Measurements from ENCODE around the gene SPOCK3. TPM values are rescaled to one million over a fixed set of nuclear protein-coding genes. Genes with fewer than 3 reads are reported as not detected.

Gene SPOCK3
- total and polyA plus RNA-seq, 11 donors: 0.06 to 3.0 (median 1.1) TPM; not detected in 1

DNA sequence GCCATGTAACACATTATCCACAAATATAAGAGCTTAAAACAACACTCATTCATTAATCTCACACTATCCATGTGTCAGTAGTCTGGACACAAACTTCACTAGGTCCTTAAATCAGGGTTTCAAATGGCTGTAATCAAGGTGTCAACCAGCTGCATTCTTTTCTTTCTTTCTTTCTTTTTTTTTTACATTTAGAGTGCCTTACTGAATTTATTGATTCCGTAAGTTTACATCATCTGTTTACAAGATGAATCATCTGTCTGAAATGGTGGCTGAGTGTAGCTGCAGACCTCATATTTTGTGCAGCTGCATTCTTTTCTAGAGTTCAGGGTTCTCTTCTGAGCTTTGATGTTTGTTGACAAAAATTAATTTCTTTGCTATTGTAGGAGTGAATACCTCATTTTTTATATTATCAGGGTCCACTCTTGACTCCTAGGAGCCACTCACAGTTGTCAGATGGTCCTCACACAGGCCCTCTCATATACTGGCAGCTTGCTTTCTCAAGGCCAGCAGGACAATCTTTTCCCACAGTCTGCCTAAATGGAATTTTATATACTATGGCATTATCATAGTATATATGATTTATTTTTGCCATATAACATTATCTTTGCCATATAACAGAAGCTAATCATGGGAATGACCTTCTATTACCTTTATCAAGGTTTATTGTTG, 37.8 kb downstream of the SPOCK3 start:
- Histone ChIP-seq H3K4me1 (no peaks in the 10 kb centered on the region), H3K27me3 (no peaks in the 10 kb centered on the region), H3K9me3 (peaks cover 0 to 24% (median 0%) of the 10 kb centered on the region in 12 donors), H3K36me3 (no peaks in the 10 kb centered on the region), H3K27ac (no peak overlapping the region), H3K4me3 (no peak overlapping the region)
- no peak for DNase-seq
- no peak for TF ChIP-seq POLR2A (IDR thresholded peaks at IDR 0.05)
- TF ChIP-seq, protein P1, sequence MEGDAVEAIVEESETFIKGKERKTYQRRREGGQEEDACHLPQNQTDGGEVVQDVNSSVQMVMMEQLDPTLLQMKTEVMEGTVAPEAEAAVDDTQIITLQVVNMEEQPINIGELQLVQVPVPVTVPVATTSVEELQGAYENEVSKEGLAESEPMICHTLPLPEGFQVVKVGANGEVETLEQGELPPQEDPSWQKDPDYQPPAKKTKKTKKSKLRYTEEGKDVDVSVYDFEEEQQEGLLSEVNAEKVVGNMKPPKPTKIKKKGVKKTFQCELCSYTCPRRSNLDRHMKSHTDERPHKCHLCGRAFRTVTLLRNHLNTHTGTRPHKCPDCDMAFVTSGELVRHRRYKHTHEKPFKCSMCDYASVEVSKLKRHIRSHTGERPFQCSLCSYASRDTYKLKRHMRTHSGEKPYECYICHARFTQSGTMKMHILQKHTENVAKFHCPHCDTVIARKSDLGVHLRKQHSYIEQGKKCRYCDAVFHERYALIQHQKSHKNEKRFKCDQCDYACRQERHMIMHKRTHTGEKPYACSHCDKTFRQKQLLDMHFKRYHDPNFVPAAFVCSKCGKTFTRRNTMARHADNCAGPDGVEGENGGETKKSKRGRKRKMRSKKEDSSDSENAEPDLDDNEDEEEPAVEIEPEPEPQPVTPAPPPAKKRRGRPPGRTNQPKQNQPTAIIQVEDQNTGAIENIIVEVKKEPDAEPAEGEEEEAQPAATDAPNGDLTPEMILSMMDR (IDR thresholded peaks at IDR 0.05): no peak
- intact Hi-C loops (cut with DNase I): no loop called here
- no peak for ATAC-seq
- 72 to 86% (median 82%) methylated on average over 1 of the region's 1 CpG for WGBS, 4 donors

DNA sequence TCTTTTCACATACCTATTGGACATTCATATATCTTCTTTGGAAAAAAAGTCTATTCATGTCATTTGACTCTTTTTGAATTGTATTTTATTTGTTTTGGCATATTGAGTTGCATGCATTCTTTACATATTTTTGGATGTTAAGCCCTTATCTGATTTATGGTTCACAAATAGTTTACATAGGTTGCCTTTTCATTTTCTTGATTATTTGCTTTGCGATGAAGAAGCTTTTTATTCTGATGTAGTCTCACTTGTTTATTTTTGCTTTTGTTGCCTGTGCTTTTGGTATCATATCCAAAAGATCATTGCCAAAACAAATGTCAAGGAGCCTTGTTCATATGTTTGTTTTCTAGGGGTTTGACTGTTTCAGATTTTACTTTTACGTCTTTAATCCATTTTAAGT, 43.9 kb downstream of the SPOCK3 start:
- no peak overlapping the region for H3K27ac ChIP-seq
- ATAC-seq (no peak), DNase-seq (no peak)
- 90 to 94% (median 93%) methylated on average over 2 of the region's 2 CpGs for WGBS, 4 donors
- intact Hi-C loops (cut with DNase I): no loop called here
- no peaks in the 10 kb centered on the region for H3K36me3 ChIP-seq
- no peaks in the 10 kb centered on the region for H3K4me1 ChIP-seq
- no peaks in the 10 kb centered on the region for H3K27me3 ChIP-seq
- peaks cover 0 to 24% (median 0%) of the 10 kb centered on the region in 12 donors for H3K9me3 ChIP-seq
- TF ChIP-seq, protein P1 (IDR thresholded peaks at IDR 0.05): no peak
- no peak for TF ChIP-seq POLR2A (IDR thresholded peaks at IDR 0.05)
- no peak overlapping the region for H3K4me3 ChIP-seq

DNA sequence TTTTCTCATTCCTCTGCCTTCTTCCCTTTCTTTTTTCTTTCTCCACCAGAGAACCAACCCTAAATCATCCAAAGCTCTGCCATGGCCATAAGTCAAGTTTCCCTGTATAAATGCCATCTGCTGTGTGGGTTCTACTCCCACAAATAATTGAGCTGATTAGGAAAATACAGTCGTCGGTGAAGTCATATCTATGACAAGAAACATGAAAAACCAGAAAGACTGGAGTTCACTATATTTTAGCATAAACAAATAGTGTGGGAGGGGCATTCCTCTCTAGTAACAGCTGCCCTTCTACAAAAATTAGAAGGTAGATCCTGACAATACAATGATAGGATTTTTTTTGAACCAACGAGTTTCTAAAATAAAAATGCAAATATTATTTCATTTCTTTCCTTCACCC, 48.8 kb downstream of the SPOCK3 start:
- TF ChIP-seq, protein P1 (IDR thresholded peaks at IDR 0.05): no peak
- TF ChIP-seq POLR2A (IDR thresholded peaks at IDR 0.05): no peak
- ATAC-seq: no peak
- 58 to 75% (median 68%) methylated on average over 3 of the region's 3 CpGs for WGBS, 4 donors

DNA sequence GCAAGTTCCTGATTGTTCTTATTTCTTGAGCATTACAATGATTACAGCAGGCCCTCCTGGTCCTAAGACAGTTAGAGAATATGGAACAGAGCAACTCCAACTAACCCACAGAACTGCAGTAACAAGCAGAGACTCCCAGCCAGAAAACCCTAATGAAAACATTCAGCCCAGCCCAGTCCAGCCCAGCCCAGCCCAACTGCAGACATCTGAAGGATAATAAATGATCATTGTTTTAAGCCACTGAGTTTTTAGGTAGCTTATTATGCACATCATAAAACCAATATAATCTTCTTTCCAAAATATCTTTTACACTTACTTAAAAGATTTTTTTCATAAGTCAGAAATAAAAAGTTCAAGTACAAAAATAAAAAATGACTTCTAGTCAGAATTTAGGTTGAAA, 51.3 kb downstream of the SPOCK3 start:
- TF ChIP-seq, protein P1 (IDR thresholded peaks at IDR 0.05): no peak
- no peak for TF ChIP-seq POLR2A (IDR thresholded peaks at IDR 0.05)
- Histone ChIP-seq H3K36me3 (no peaks in the 10 kb centered on the region), H3K4me1 (no peaks in the 10 kb centered on the region), H3K27me3 (no peaks in the 10 kb centered on the region), H3K27ac (no peak overlapping the region), H3K4me3 (no peak overlapping the region), H3K9me3 (no peaks in the 10 kb centered on the region)
- ATAC-seq (no peak), DNase-seq (no peak)
- intact Hi-C loops (cut with DNase I): no loop called here

More for the DNA sequence above, 48.8 kb downstream of the SPOCK3 start:
- intact Hi-C loops (cut with DNase I): no loop called here
- H3K4me1 ChIP-seq: no peaks in the 10 kb centered on the region
- H3K36me3 ChIP-seq: no peaks in the 10 kb centered on the region
- H3K27me3 ChIP-seq: no peaks in the 10 kb centered on the region
- H3K4me3 ChIP-seq: no peak overlapping the region
- H3K9me3 ChIP-seq: no peaks in the 10 kb centered on the region
- no peak overlapping the region for H3K27ac ChIP-seq
- no peak for DNase-seq
